ENCODE measurements around the gene PPME1.

Gene PPME1

DNA sequence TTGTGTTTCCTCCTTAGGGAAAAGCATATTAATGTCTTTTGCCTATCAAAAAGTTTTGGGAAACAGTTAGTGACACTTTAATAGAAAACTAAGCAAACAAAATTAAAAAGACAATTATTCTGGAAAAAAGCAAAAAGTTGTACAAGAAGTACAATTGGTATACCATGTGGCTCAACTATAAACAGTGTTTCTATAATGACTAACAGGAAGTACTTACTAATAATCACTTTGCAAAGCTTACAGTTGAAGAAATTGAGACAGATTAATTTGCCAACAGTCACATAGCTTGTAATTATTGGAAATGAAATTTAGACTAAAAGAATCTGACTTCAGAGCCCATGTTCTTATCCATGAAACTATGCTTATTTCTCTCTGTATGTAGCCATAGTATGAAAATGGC, 24.7 kb downstream of the PPME1 start:
- H3K4me3 ChIP-seq (ENCODE audit: low read depth, low read length): no peak overlapping the region
- ChIA-PET POLR2A (no interaction called here), CTCF (interaction anchor here (1.3 kb wide), 1 partner anchor 24 kb away, joined by 3 read pairs; no protein-coding TSS in a partner anchor)
- H3K27ac ChIP-seq (ENCODE audit: extremely low read depth, low read depth, low read length): no peak overlapping the region
- 0 out of 2 replicates have a peak, but pooled peaks have one; percentile 25 for TF ChIP-seq BCL11B (tag by site-specific recombination; IDR thresholded peaks at IDR 0.05; ENCODE audit: low read depth)
- TF ChIP-seq, protein P1, sequence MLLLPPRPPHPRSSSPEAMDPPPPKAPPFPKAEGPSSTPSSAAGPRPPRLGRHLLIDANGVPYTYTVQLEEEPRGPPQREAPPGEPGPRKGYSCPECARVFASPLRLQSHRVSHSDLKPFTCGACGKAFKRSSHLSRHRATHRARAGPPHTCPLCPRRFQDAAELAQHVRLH (tag by site-specific recombination; IDR thresholded peaks at IDR 0.05): no peak
- no peak for TF ChIP-seq ZNF274 (IDR thresholded peaks at IDR 0.05; ENCODE audit: low read length)
- TF ChIP-seq ZNF274 (tag by site-specific recombination; IDR thresholded peaks at IDR 0.05; ENCODE audit: borderline replicate concordance): no peak
- TF ChIP-seq HOXC10 (CRISPR knock-in tag; IDR thresholded peaks at IDR 0.05): no peak
- H3K4me1 ChIP-seq (ENCODE audit: control insufficient read depth, insufficient read depth, low read length): no peaks in the 10 kb centered on the region
- no peaks in the 10 kb centered on the region for H3K36me3 ChIP-seq (ENCODE audit: control insufficient read depth in 2 of 2, insufficient read depth in 1 of 2, low read length in 2 of 2)
- no peaks in the 10 kb centered on the region for H3K9me3 ChIP-seq (ENCODE audit: control insufficient read depth, insufficient read depth, low read depth, low read length)

DNA sequence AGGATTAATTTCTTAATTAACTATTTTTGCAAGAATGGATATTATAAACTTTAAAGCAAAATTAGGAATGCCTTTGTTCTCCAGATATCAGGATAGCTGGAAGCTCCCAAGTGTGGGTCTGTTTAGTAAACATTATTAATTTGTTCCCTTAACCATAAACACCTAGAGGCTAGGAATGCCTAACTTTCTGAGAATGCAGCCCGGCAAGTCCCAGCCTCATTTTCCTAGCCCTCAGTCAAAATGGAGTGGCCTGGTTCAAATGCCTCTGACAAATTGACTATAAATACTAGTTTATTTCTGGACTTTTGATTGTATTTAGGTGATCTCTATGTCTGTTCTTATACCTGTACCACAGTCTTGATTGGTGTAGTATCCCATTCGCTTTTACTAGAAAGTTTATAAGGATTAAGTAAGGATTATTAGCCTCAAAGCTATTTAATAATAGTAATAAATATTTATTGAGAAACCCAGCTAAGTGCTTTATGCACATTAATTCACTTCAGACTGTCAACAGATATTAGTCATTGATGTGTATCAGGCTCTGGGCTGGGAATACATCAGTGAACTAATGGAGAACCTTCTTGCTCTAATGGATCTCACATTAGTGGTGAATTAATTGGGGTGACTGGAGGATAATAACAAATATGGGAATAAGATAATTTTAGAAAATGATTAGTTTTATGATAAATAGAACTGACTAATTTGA, 25.8 kb downstream of the PPME1 start:
- Histone ChIP-seq H3K4me1 (ENCODE audit: control insufficient read depth, insufficient read depth, low read length) (no peaks in the 10 kb centered on the region), H3K27ac (ENCODE audit: extremely low read depth, low read depth, low read length) (no peak overlapping the region), H3K4me3 (ENCODE audit: low read depth, low read length) (no peak overlapping the region), H3K36me3 (ENCODE audit: control insufficient read depth in 2 of 2, insufficient read depth in 1 of 2, low read length in 2 of 2) (no peaks in the 10 kb centered on the region), H3K9me3 (ENCODE audit: control insufficient read depth, insufficient read depth, low read depth, low read length) (no peaks in the 10 kb centered on the region)
- ChIA-PET CTCF (interaction anchor here (0.8 to 1.3 kb wide), 2 partner anchors 23 to 318 kb away, joined by 3 read pairs; no protein-coding TSS in a partner anchor), POLR2A (no interaction called here)
- TF ChIP-seq ZNF37A (tag by site-specific recombination; IDR thresholded peaks at IDR 0.05) (no peak), FEZF1 (tag by site-specific recombination; IDR thresholded peaks at IDR 0.05) (no peak)
- TF ChIP-seq, protein P2, sequence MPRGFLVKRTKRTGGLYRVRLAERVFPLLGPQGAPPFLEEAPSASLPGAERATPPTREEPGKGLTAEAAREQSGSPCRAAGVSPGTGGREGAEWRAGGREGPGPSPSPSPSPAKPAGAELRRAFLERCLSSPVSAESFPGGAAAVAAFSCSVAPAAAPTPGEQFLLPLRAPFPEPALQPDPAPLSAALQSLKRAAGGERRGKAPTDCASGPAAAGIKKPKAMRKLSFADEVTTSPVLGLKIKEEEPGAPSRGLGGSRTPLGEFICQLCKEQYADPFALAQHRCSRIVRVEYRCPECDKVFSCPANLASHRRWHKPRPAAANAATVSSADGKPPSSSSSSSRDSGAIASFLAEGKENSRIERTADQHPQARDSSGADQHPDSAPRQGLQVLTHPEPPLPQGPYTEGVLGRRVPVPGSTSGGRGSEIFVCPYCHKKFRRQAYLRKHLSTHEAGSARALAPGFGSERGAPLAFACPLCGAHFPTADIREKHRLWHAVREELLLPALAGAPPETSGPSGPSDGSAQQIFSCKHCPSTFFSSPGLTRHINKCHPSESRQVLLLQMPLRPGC (tag by site-specific recombination; IDR thresholded peaks at IDR 0.05): no peak
- TF ChIP-seq, protein P3, sequence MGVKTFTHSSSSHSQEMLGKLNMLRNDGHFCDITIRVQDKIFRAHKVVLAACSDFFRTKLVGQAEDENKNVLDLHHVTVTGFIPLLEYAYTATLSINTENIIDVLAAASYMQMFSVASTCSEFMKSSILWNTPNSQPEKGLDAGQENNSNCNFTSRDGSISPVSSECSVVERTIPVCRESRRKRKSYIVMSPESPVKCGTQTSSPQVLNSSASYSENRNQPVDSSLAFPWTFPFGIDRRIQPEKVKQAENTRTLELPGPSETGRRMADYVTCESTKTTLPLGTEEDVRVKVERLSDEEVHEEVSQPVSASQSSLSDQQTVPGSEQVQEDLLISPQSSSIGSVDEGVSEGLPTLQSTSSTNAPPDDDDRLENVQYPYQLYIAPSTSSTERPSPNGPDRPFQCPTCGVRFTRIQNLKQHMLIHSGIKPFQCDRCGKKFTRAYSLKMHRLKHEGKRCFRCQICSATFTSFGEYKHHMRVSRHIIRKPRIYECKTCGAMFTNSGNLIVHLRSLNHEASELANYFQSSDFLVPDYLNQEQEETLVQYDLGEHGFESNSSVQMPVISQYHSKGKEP (tag by site-specific recombination; IDR thresholded peaks at IDR 0.05): no peak

DNA sequence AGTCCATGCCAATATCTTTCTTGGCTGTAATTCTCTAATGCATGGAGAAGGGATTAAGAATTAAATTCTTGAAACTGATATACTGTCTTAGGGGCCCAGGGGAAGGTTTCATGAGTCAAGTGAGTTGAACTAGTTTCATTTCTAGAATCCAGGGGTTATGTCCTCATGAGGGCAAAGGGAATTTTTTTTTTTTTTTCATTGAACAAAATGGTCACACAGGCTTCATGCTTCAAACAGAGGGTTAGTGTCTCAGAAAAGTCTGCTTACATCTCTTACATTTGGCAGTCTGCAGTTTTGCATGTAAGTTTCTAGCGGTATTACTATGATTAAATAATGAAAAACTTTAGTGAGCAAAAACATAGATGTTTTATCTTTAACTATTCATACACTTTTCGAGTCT, 32.9 kb downstream of the PPME1 start:
- no peak overlapping the region for H3K27ac ChIP-seq (ENCODE audit: extremely low read depth, low read depth, low read length)
- H3K4me1 ChIP-seq (ENCODE audit: control insufficient read depth, insufficient read depth, low read length): no peaks in the 10 kb centered on the region
- no peak for TF ChIP-seq ZNF132 (tag by site-specific recombination; IDR thresholded peaks at IDR 0.05; ENCODE audit: borderline replicate concordance)
- no peak for TF ChIP-seq HOXD13 (CRISPR knock-in tag; IDR thresholded peaks at IDR 0.05; ENCODE audit: borderline replicate concordance)
- TF ChIP-seq ZNF174 (tag by site-specific recombination; IDR thresholded peaks at IDR 0.05): no peak
- no peak for TF ChIP-seq YY2 (tag by site-specific recombination; IDR thresholded peaks at IDR 0.05)
- TF ChIP-seq, protein P4, sequence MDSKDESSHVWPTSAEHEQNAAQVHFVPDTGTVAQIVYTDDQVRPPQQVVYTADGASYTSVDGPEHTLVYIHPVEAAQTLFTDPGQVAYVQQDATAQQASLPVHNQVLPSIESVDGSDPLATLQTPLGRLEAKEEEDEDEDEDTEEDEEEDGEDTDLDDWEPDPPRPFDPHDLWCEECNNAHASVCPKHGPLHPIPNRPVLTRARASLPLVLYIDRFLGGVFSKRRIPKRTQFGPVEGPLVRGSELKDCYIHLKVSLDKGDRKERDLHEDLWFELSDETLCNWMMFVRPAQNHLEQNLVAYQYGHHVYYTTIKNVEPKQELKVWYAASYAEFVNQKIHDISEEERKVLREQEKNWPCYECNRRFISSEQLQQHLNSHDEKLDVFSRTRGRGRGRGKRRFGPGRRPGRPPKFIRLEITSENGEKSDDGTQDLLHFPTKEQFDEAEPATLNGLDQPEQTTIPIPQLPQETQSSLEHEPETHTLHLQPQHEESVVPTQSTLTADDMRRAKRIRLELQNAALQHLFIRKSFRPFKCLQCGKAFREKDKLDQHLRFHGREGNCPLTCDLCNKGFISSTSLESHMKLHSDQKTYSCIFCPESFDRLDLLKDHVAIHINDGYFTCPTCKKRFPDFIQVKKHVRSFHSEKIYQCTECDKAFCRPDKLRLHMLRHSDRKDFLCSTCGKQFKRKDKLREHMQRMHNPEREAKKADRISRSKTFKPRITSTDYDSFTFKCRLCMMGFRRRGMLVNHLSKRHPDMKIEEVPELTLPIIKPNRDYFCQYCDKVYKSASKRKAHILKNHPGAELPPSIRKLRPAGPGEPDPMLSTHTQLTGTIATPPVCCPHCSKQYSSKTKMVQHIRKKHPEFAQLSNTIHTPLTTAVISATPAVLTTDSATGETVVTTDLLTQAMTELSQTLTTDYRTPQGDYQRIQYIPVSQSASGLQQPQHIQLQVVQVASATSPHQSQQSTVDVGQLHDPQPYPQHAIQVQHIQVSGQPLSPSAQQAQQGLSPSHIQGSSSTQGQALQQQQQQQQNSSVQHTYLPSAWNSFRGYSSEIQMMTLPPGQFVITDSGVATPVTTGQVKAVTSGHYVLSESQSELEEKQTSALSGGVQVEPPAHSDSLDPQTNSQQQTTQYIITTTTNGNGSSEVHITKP (tag by site-specific recombination; IDR thresholded peaks at IDR 0.05): no peak
- no peak for TF ChIP-seq ZNF366 (tag by site-specific recombination; conservative IDR thresholded peaks at IDR 0.05)
- TF ChIP-seq ZNF549 (tag by site-specific recombination; IDR thresholded peaks at IDR 0.05): no peak
- no peak for TF ChIP-seq ZNF350 (tag by site-specific recombination; IDR thresholded peaks at IDR 0.05)
- ChIA-PET POLR2A (no interaction called here), CTCF (no interaction called here)
- H3K36me3 ChIP-seq (ENCODE audit: control insufficient read depth in 2 of 2, insufficient read depth in 1 of 2, low read length in 2 of 2): peaks cover 0 to 27% of the 10 kb centered on the region in 2 experiments; a peak in 2 of 3 replicates
- H3K4me3 ChIP-seq (ENCODE audit: low read depth, low read length): no peak overlapping the region
- no peaks in the 10 kb centered on the region for H3K9me3 ChIP-seq (ENCODE audit: control insufficient read depth, insufficient read depth, low read depth, low read length)
